NCI-H526 (cell line): ENCODE measurements around the gene SFR1.

Experiments
- DNase-seq, 2 experiments: peaks; one replicate each; lab custom pipeline; 2025; lab: John Stamatoyannopoulos, UW

The SFR1 gene

DNA sequence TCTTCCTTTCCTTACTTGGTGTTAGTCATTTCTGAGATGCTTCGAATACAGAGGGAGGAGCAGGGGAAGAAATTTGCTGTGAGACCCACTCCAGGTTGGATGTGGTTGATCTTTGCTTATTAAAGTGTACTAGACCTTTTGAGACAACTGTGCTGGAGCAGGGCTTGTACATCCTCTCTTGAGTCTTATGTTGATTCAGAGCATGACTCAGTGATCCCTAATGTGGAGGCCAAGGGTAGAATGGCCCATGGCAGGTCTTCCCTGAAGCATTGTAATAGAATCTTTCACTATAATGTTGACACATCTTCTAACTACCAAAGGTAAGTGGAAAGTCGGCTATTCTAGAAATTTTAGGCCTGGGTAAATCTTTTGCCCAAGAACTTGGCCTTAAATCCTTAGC lies 17.0 kb upstream of the SFR1 start:
- DNase-seq: no peak

DNA sequence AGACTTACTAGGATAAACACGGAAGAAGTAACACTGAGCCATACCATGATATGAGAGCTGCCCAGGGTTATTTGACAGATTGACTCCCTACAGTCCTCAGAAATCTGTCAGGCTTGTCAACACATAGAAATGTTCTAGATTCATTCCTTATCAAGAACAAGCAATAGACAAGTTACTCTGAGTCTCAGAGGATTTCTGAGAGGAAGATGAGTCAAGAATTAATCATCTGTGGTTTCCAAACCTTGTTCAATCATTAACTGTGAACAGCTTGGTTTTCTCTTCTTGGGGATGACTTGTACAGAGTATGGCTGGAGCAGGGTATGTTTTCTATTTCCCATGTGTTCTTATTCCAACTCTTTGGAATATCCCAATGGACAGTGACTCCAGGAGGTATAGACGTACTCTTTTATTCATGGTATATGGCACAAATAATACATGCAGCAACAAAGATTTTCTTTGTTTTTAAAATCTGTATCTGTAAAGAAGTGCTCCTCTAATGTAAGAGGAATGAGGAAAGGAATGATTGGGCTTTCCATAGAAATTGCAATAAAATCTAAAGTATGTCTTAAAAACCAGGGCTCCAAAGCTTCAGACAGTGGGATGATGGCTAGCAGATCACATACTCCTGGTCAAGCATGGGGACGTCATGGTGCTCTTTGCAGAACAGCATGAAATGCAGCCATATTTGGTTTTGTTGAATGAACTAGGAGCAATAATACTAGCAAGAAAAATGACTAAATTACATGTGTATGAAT lies 11.9 kb upstream of the SFR1 start:
- no peak for DNase-seq

DNA sequence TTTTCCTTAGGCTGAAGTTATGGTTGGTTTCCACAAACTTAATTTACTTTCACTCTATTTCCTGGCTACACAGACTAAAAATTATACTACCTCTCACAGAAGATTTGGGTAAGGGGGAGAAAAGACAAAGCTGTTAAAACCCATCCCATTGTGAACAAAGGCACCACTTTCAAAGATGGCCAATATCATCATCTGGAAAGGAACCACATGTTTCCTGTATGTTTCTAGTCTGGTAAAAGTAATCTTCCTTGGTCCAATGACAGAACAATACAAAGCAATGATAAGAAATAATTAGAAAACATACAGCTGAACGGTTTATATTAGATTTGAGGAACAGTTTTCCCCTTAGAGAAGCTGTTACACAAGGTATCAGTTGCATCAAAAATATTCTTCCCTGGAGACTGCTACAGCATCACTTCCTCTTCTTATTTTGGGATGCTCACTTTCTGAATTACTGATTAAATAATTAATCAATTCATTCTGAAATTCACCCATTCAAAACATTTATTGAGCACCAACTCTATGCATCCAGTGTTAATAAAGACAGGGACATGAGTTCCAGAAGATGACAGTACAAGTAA lies 8.5 kb upstream of the SFR1 start:
- DNase-seq: no peak

DNA sequence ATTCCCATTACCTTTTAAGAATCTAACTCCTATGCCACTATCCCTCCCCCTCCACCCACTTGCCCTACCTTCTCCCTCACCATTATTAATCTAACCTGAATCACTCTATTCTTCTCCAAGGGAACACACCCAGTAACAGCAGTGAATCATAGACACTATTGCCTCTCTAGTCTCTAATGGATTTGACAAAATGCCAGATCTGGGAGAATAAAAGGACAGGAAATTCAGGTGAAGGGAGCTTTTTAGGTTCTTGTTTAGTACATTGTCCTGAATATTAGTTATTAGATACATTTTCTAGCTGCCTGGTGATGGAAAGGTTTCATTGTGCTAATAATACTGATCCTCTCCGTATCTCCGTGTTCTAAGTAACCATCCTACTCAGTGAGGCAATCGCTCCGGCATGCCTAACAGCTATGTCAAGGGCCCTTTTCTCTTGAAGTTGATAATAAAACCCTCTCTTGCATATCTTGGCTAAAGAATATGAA lies 4.1 kb upstream of the SFR1 start:
- no peak for DNase-seq

DNA sequence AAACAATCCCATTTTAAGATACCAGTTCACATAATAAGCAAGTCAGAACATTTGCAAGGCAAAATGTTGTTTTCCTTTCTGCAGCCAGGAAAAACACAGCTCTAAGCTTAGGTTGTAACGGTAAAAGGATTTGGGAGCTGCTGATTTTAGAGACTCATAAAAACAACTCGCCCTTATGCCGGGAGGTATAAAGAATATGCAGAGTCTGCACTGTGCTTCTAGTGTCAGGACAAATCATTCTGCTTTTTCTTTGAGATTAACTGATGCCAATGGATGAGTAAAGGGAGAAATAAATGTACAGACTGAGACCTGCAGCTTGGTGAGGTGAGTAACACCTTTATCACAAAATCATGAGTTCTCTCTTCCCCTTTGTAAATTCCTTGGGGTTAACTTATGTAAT lies 2.0 kb upstream of the SFR1 start:
- peak in 1 of 2 experiments; percentile 32 for DNase-seq

DNA sequence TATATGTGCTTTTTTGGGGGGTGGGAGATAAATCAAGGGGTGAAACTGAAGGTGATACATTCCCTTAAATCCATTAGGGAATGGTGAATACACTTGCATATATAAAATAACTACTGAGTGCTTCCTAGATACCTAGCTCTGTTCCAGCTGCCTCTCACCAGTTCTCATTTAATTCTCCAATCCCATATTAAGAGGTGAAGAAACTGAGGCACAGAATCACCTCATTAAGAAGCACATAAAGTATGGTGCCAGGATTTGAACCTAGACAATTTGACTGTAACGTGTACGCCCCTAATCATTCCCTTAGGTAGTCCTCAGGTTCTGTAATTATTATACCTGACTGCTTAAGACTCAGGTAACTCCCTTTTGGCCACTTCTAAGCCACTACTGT lies 1.5 kb upstream of the SFR1 start:
- DNase-seq: no peak

DNA sequence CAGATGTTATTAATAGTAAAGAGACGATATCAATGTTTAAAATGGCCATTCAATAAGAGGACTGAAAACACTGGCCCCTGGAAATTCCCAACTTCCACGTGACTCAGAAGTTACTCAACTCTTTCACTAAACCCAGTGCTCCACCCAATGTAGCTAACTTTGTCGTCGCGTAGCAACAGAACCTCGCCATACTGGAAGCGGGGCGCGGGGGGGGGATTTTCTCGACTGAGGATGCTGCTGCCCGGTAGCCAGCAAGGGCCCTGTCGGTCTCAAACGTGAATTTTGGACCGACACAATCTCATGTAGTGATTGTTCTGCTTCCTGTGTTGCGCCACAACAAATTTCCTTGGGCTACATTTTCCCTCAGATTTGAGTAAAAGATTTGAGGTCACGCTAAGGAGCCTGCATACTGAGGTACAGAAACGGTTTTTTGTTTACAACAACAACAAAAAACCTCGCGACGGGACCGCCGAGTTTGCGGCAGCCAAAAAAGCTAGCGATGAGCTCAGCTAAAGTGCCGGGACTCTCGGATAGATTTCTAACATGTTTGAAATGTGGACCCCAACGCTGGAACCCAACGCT lies 977 bp upstream of the SFR1 start:
- peak; percentile 38 to 63 for DNase-seq

DNA sequence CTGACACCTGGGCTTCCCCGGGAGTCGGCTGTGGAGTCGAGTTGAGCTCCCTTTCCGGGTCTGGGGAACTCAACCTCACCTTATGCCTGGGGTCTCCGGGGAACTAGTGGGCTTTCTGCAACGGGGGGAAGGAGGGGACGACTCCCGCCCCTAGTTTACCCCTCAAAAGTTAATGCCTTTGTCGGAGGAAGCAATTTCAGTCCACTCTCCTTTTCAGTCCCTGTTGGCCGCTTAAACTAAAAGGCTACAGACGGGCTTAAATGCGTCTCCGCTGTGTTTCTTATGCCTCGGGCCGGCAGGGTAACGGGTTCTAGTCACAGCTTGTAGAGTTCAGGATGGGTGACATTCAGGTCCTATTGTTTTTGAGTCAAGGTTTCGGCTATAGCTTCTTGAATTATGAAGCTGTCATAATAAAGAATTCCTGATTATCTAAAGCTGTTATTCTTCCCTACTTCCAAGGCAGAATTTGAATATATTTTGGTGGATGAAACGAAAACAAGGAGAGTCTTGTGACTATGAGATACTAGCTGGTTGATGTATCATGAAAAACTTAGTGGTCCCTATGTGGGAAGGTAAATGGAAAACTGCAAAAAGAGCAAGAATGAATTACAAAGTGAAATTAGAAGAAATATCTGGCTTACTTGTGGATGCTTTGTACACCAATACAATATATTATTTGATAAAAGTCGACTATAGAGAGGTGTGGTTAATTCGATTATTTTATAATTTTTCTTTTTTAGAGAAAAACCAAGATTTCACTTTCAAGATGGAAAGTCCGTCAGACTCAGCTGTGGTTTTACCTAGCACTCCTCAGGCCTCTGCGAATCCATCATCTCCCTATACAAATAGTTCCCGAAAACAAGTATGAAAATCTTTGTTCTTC lies 495 bp downstream of the SFR1 start:
- DNase-seq: peak in 1 of 2 experiments; percentile 43

DNA sequence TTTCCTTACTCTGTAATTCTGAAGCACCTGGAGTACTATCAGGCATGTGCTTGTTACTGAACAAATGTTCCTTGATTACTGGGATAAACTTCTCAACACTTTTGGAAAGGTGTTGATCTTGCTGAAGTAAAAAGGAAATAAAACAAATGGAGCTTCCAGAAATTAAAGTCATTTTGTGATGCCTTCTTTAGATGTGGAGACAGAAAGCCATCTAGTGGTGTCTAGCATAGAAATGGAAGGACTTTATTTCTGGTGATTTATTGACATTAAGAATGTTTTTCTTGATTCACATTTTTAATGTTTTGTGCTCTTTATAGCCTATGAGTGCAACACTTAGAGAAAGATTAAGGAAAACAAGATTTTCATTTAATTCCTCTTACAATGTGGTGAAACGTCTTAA lies 1.4 kb downstream of the SFR1 start:
- DNase-seq: no peak

DNA sequence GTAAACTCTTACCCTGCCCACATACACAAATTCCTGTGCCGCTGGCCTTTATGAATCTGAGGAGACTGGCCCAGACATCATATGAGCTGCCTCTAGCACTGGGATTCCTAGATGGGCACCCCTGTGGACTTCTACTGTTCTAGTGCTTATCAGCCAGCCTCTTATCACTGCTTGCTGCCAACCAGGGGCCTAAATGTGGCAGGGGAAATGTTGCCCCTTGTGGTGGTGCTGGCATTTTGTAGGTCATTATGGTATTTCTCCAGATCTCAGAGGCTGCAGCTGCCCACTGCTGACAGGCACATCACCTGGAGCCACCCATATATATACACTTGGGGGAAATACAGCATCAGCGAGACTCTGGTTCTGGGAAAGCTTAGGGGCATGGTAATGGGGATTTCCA lies 5.4 kb downstream of the SFR1 start:
- DNase-seq: peak in 1 of 2 experiments; percentile 28

DNA sequence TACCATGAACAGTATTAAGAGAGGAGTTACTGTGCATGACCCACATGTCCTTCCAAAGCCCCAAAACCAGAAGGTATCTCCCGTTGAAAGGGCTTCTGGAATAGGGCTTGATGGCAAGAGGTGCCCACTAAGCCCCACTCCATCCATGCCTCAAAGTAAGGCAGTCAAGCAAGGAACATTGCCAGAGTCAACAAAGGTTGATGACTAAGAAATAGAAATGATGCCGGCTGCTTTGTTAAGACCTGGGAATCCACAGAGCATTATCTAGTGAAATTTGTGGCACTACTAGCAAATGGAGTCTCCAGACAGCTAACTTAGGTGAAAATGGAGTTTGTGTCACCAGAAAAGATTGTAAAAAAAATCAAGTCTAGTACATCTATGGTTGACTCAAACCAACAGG lies 6.2 kb downstream of the SFR1 start:
- no peak for DNase-seq

DNA sequence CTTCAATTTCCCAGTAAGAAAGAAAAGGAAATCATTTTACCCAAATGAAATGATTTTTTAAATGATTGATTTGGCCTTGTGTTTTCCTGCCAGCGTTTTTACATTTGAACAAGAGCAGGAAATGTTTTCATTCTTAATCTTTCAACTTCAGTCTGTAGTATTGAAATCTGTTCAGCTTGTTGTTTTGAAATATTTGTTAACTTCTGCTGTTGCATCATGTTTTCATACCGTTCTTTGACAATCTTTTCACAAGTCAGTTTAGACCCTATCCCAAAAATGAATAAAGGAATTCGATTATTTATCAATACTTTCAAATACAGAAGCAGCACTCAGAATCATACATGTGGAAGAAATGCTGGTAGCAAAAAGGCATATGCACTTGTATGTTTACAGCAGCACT lies 8.1 kb downstream of the SFR1 start:
- DNase-seq: no peak

DNA sequence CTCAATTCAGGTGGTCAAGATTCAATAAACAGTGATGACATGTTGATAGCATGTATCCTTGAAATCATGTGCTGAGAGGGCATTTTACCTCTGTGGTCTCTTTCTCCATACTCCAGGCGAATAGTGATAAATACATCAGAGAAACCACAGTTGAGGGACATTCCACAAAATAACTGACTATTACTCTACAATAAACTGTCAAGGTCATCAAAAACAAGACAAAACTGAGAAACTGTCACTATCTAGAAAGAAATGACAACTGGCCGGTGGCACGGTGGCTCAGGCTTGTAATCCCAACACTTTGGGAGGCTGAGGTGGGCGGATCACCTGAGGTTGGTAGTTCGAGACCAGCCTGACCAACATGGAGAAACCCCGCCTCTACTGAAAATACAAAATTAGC lies 16.2 kb downstream of the SFR1 start:
- no peak for DNase-seq

DNA sequence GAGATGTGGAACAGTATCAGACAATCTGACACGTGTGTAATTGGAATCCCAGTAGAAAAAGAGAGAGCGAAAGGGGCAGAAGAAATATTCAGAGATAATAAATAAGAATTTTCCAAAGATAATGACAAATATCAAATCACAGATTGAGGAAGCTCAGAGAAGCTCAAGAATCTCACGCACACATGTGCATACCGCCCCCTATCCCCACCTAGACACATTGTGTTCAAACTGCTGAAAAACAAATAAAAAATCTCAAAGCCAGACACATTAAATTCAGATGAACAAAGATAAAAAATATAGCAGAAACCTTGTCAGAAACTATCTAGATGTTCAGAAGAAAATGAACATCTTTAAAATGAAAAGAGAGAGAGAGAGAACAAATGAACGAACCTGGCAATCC lies 17.2 kb downstream of the SFR1 start:
- peak in 1 of 2 experiments; percentile 11 for DNase-seq

DNA sequence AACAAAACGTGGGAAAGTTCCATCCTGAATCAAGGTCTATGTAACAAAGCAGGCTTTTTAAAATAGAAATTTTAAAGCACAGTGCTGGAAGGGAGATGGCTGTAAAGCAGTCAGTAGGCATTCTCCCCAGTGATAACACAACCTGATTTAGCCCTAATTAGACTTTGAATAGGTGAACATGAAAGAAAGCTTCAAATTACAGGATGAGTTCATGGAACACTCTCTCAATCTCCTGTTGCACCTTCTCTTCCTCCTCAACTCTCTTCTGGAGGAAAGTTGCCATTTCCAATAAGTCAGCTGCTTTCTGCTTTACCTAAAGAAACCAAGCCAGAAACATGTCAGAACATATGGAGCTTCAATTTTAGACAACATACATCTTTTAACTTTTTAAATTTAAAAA lies 20.1 kb downstream of the SFR1 start:
- DNase-seq: no peak

DNA sequence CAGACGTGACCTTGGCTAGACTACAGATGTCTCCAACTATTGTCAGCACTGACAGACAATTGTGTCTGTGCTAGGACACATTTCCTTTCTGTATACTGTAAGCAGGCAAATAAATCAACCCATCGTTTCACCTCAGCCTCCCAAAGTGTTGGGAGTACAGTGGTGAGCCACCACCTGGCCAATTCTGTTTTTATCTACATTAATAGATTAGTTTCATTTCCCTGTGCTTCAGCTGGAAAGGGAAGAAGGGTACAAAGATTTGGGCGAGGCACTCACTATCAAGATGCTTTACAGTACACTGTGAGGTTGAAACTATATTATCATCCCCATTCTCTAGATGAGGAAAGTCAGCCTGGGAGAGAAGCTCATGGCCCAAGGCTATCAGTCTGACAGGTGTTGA lies 21.9 kb downstream of the SFR1 start:
- no peak for DNase-seq

DNA sequence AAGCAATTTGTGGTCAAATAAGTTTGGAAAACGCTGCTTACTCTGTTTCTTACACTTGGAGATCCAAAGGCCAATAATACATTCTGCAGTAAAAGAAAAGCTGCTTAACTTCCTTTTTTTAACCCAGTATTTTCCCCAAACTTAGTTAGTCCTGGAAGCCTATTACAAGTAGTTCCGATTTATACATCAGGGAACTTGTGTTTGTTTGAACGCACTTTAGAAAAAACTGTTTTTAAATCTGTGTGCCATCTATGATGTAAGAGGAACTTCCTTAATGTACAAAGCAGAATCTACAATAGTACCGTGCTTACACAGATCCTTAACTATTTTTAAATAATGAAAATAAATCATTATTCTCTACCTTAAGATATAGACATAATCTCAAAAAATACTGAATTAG lies 23.0 kb downstream of the SFR1 start:
- no peak for DNase-seq

DNA sequence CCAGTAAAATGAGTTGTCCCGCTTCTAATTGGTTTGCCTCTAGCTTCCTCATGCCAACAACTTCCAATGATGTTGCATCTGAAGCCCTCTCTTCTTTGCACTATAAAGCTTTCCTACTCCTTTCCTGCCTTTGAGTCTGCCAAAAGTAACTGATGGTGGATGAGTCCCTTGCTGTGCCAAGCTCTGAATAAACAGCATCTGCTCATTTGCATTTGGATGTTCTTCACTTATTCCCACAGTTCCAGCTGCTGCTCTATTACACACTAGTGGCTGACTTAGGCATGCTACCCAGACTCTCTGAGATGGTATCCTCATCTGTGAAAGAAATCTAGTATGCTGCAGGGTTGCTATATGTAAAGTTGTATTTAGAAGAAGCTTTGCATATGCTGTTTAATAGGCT lies 24.9 kb downstream of the SFR1 start:
- peak; percentile 38 to 58 for DNase-seq

DNA sequence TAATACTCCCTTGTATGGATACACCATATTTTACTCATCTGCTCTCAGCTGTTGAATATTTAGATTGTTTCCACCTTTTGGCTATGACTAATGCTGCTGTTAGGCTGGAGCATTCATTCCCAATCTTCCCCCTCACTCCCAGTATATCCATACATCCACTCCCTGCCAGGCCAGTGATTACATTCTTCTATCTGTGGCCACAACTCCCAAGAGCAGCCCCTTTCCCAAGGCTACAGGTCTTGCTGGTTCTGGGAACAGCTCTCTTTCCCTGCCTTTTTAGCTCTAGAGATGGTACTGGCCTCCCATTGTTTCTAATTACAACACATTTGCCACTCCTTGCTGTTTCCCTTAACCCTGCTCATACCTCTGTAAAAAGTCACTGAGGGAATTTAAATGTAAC lies 28.2 kb downstream of the SFR1 start:
- DNase-seq: no peak

DNA sequence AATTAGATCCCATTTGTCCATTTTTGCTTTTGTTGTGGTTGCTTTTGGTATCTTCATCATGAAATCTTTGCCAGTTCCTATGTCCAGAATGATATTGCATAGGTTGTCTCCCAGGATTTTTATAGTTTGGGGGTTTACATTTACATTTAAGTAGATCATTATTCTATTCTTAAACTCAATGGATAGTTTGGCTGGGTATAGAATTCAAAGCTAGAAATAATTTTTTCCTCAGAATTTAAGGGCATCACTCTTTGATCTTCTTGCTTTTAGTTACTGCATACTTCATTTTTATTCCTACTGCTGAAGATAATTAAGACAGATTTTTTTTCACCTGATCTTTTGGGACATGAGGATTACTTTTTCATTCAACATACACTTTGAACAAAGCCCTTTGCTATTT lies 29.8 kb downstream of the SFR1 start:
- DNase-seq: no peak

DNA sequence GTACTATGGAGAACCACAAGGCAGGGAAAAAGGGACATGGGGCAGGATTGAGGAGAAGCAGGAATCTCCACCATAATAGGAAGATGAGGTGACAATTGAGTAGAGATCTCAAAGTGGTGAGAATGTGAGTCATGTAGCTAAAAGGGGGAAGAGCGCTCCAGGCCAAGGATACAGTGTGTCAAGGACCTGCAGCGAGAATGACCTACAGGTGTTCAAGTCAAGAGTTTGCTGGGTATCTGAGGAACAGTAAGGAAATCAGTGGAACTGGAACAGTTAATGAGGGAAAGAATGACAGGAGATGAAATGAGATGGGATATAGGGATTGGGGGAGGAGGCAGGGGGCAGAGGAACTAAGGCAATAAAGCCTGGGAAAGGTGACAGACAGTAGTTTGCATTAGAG lies 33.6 kb downstream of the SFR1 start:
- DNase-seq: no peak

DNA sequence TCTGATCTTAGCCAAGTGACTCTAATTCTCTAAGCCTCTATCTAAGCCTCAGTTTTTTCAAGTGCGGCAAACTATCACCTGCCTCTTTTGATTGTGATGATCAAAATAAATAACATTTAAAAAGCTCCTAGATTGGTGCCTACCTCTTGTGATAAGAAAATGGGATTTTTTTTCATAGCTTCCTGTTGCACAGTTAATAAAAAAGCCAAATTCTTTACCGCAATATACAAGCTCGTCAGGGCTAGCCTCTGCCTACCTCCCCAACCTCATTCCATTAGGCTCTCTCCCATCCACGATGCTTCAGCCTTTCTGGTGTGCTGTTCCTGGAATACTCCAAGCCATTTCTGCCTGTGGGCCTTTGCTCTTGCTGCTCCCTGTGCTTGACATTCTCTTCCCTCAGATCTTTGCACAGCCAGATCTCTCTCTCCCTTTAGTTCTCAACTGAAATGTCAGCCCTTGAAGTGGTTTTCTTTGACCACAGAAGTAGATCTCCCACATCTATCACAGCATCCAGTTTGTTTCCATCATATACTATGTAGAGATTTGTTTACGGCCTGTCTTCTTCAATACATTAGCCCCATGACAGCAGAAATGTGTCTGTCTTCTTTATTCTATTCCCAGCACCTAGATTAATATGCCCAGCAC lies 48.8 kb downstream of the SFR1 start:
- no peak for DNase-seq
